K562 (cell line): Measurements from ENCODE around the gene SMG6. TPM values are rescaled to one million over a fixed set of nuclear protein-coding genes. Genes with fewer than 3 reads are reported as not detected.
"Not testable (repeated sequence)": the region's sequence is repeated elsewhere in the genome, so short reads cannot be mapped to it uniquely, and the experiment has no call there.

ENCODE experiments used
- ATAC-seq: fragments of 200-7000 bp; cut with Tn5 transposase; 3 replicates; pipeline ENCODE4 v1.9.1; 2020; ENCODE audit warnings: moderate library complexity
- BruUV-seq: library from RNA; stranded (reverse); fragments of 400-500 nt; replicated peaks from 2 replicates; lab custom pipeline; 2021; lab: Mats Ljungman, UMichigan
- CTCF ChIA-PET: fragments of 300-600 bp; formaldehyde crosslinking; extraction: SDS; loops from one replicate; lab custom pipeline; 2021; ENCODE audit warnings: low intra/inter-chr PET ratio; lab: Yijun Ruan, JAX
- POLR2A ChIA-PET: fragments of 300-600, 350-650 bp; sonication (Branson Sonifier 250); formaldehyde crosslinking; extraction: SDS; loops from one replicate; lab custom pipeline; 2021; ENCODE audit warnings: antibody characterized with exemption, inconsistent platforms; lab: Yijun Ruan, JAX
- DNase-seq, 4 experiments: peaks; one replicate each; pipeline versions ENCODE4 v3.0.0 to v3.0.0-alpha.2; 2011 to 2018; ENCODE audit warnings: low spot score in 3 of 4, mixed read lengths in 3 of 4; ENCODE audit errors: extremely low read depth in 1 of 4
- FAIRE-seq: peaks from 2 replicates; lab custom pipeline; 2011; peaks lifted over from hg19 to GRCh38; lab: Jason Lieb, UNC
- H2AFZ ChIP-seq: 2 replicates; pipeline ENCODE4 v1.6.0; 2011; ENCODE audit warnings: low read depth, low read length, control low read depth, inconsistent platforms
- H3K27ac ChIP-seq: fragments of 200-600 bp; 3 replicates; pipeline ENCODE4 v1.8.0; 2011; ENCODE audit warnings: low read depth, mild to moderate bottlenecking, control low read depth, inconsistent platforms, low read length, moderate library complexity, mixed read lengths; ENCODE audit errors: extremely low read depth
- H3K27me3 ChIP-seq, 2 experiments: fragments of 300-600 bp in 1 of 2; 2 replicates in 1 of 2; 3 replicates in 1 of 2; pipeline versions ENCODE4 v1.6.0 to v1.8.0; 2011; ENCODE audit warnings: inconsistent platforms in 2 of 2, low read length in 2 of 2, mild to moderate bottlenecking in 1 of 2, mixed read lengths in 1 of 2, moderate library complexity in 1 of 2; ENCODE audit not compliant: control insufficient read depth in 2 of 2, insufficient read depth in 2 of 2
- H3K36me3 ChIP-seq: fragments of 300-600 bp; 3 replicates; pipeline ENCODE4 v1.8.0; 2011; ENCODE audit warnings: mild to moderate bottlenecking, low read length, inconsistent platforms; ENCODE audit not compliant: control insufficient read depth, insufficient read depth
- H3K4me1 ChIP-seq, 2 experiments: fragments of 200-600 bp in 1 of 2; replicated peaks in 1 of 2; 2 replicates in 1 of 2; 3 replicates in 1 of 2; pipeline versions ENCODE4 v1.5.1 to v1.8.0; 2011; ENCODE audit warnings: inconsistent platforms in 2 of 2, low read length in 2 of 2, mild to moderate bottlenecking in 1 of 2, mixed read lengths in 1 of 2, moderate library complexity in 1 of 2; ENCODE audit not compliant: control insufficient read depth in 2 of 2, insufficient read depth in 2 of 2
- H3K4me2 ChIP-seq: 2 replicates; pipeline ENCODE4 v1.6.1; 2011; ENCODE audit warnings: low read length, control low read depth, inconsistent platforms, mixed read lengths; ENCODE audit not compliant: insufficient read depth
- H3K4me3 ChIP-seq: fragments of 200-600 bp; sonication (generic), shearing (Covaris generic); 2 replicates; pipeline ENCODE4 v1.5.1; 2016; ENCODE audit warnings: control low read depth, inconsistent platforms
- H3K79me2 ChIP-seq: fragments of 200-600 bp; 3 replicates; pipeline ENCODE4 v1.8.0; 2011; ENCODE audit warnings: low read length, inconsistent platforms; ENCODE audit not compliant: control insufficient read depth, insufficient read depth
- H3K9ac ChIP-seq, 2 experiments: 2 replicates each; pipeline versions ENCODE4 v1.6.0 to v1.6.1; 2011; ENCODE audit warnings: low read depth in 2 of 2, low read length in 2 of 2, control low read depth in 1 of 2, inconsistent platforms in 1 of 2, mild to moderate bottlenecking in 1 of 2, mixed read lengths in 1 of 2; ENCODE audit not compliant: insufficient read depth in 1 of 2
- H3K9me1 ChIP-seq: one replicate; pipeline ENCODE4 v1.6.0; 2011; ENCODE audit warnings: inconsistent platforms, mild to moderate bottlenecking, low read length, moderate library complexity; ENCODE audit not compliant: control insufficient read depth, insufficient read depth
- H3K9me3 ChIP-seq: replicated peaks from 2 replicates; pipeline ENCODE4 v1.5.1; 2011; ENCODE audit warnings: low read depth, low read length, inconsistent platforms; ENCODE audit not compliant: control insufficient read depth, insufficient read depth
- H4K20me1 ChIP-seq: replicated peaks from 2 replicates; pipeline ENCODE4 v1.6.1; 2011; ENCODE audit warnings: low read length, inconsistent platforms, mixed read lengths; ENCODE audit not compliant: control insufficient read depth, insufficient read depth
- CEBPB ChIP-seq: fragments of 450-650 bp; IDR thresholded peaks from 2 replicates; pipeline ENCODE4 v1.6.1; 2016; ENCODE audit warnings: missing genetic modification characterization, missing compliant biosample characterization
- EGR1 ChIP-seq: fragments of 450-650 bp; conservative IDR thresholded peaks from 2 replicates; pipeline ENCODE4 v1.6.1; 2017; ENCODE audit warnings: mild to moderate bottlenecking
- NRF1 ChIP-seq, 2 experiments: fragments of 450-650 bp; IDR thresholded peaks in 1 of 2; conservative IDR thresholded peaks in 1 of 2; 2 replicates each; pipeline ENCODE4 v1.6.1; 2014; ENCODE audit warnings: mild to moderate bottlenecking in 2 of 2
- WGBS: fragments of 100-300 bp; shearing (Covaris generic); methylation state at CpG from one replicate; pipeline ENCODE4 v1.1.6; 2016; ENCODE audit warnings: low coverage, mixed read lengths; ENCODE audit not compliant: insufficient coverage; ENCODE audit errors: missing lambda C conversion rate; 5-methylcytosine and 5-hydroxymethylcytosine counted together
- in situ Hi-C: fragments of 300-500 bp; cut with MboI; formaldehyde crosslinking; loops from 4 replicates; pipeline ENCODE4 v1.15.0; 2018; ENCODE audit warnings: inconsistent platforms, mixed read lengths
- intact Hi-C: fragments of 100-400 bp; cut with micrococcal nuclease; formaldehyde crosslinking; loops from 2 replicates; pipeline ENCODE4 v1.14.2; 2022
- polyA plus RNA-seq, 8 experiments: library from polyadenylated mRNA; depleted of rRNA in 4 of 8; stranded (reverse) in 5 of 8; unstranded in 3 of 8; fragments of >200 nt; fragmentation: Nextera tagmentation in 2 of 8; fragmentation: Illumina TruSeq in 1 of 8; extraction: Ambion mirVana in 2 of 8; extraction: Trizol in 1 of 8; gene quantifications; 2 replicates each; pipeline versions ENCODE4 v1.2.1 to v1.2.3, GENCODE V29; 2011 to 2014; ENCODE audit warnings: inconsistent platforms in 1 of 8, missing spikeins in 1 of 8
- total RNA-seq, 7 experiments: library from RNA; depleted of rRNA in 6 of 7; stranded (reverse); fragments of >200 nt in 6 of 7; fragmentation: Illumina TruSeq in 2 of 7; extraction: Trizol in 2 of 7; gene quantifications; 2 replicates each; pipeline versions ENCODE4 v1.2.1 to v1.2.3, GENCODE V29; 2011 to 2021; ENCODE audit warnings: low replicate concordance in 1 of 7

SMG6 gene
- total and polyA plus RNA-seq, 9 of the 15 experiments (the other 6 are each of a cell fraction or from before 2014, with no cell fraction given), result 0.44 to 13.9 (median 6.0) TPM

- H3K36me3 ChIP-seq, result peaks cover 12% of the 10 kb centered on the region; the same call in 2 of the 3 replicates
- FAIRE-seq, ATAC-seq, H3K9ac ChIP-seq, in situ Hi-C loops, H2AFZ ChIP-seq, H3K4me1 ChIP-seq, DNase-seq, H3K27ac ChIP-seq, H4K20me1 ChIP-seq, BruUV-seq, H3K27me3 ChIP-seq, H3K9me1 ChIP-seq, intact Hi-C loops, H3K4me3 ChIP-seq, CTCF ChIA-PET, H3K79me2 ChIP-seq, H3K4me2 ChIP-seq, H3K9me3 ChIP-seq: not testable (repeated sequence)
- WGBS, result 85% methylated on average over 10 of the region's 12 CpGs
- POLR2A ChIA-PET, result interaction anchor here (0.9 to 1.9 kb wide), 3 partner anchors 11 to 15 kb away, joined by 3 to 8 read pairs (median 5); no protein-coding TSS in a partner anchor
- TF ChIP-seq EGR1, result 0 out of 2 replicates have a peak, but pooled peaks have one; percentile 9
Measured at GRCh38 chr17:2165723-2166122, 137.9 kb downstream of the SMG6 start.

DNA sequence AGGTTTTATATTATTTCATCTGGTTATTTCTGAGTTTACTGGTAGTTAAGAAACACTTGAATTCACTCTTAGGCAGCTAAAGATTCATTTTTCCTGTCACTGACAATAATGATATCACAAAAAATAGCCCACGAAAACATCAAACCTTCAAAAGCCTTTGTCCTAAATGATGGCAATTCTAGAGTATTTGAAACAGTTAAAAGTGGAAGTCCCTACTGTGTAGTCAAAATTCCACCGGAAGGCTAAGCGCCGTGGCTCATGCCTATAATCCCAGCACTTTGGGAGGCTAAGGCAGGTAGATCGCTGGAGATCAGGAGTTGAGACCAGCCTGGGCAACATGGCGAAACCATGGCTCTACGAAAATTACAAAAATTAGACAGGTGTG lies 145.2 kb downstream of the SMG6 start:
- H3K27ac ChIP-seq, result no peak overlapping the region
- no peak overlapping the region for H3K4me2 ChIP-seq
- intact Hi-C loops, result no loop called here
- H2AFZ ChIP-seq, result no peak overlapping the region
- H4K20me1 ChIP-seq, result no peaks in the 10 kb centered on the region
- 85% methylated on average over 7 of the region's 7 CpGs for WGBS
- DNase-seq (no peak), ATAC-seq (no peak), FAIRE-seq (no peak)
- no peaks in the 10 kb centered on the region for H3K9me1 ChIP-seq
- CTCF ChIA-PET, result no interaction called here
- no peaks in the 10 kb centered on the region for H3K9me3 ChIP-seq
- no peaks in the 10 kb centered on the region for H3K27me3 ChIP-seq
- no TSS peak for BruUV-seq
- no peaks in the 10 kb centered on the region for H3K79me2 ChIP-seq
- no peak overlapping the region for H3K4me3 ChIP-seq
- H3K4me1 ChIP-seq, result no peaks in the 10 kb centered on the region; a peak in 1 of 5 replicates
- H3K9ac ChIP-seq, result no peak overlapping the region
- in situ Hi-C loops, result no loop called here
- POLR2A ChIA-PET, result interaction anchor here (0.6 to 1.3 kb wide), 3 partner anchors 11 to 23 kb away, joined by 3 read pairs; no protein-coding TSS in a partner anchor
- H3K36me3 ChIP-seq, result peaks cover 5% of the 10 kb centered on the region; the same call in 2 of the 3 replicates
- TF ChIP-seq CEBPB (peak; percentile 17; the same call in 1 of the 2 replicates), NRF1 (conservative IDR thresholded peaks at IDR 0.05 in 1 of 2, IDR thresholded peaks at IDR 0.05 in 1 of 2) (no peak)
